Effector CD8-positive, alpha-beta T cell (primary cell): ENCODE data around the gene CTLA4.

Experiments
- DNase-seq: peaks from one replicate; lab custom pipeline; 2025; lab: John Stamatoyannopoulos, UW

Gene CTLA4

DNA sequence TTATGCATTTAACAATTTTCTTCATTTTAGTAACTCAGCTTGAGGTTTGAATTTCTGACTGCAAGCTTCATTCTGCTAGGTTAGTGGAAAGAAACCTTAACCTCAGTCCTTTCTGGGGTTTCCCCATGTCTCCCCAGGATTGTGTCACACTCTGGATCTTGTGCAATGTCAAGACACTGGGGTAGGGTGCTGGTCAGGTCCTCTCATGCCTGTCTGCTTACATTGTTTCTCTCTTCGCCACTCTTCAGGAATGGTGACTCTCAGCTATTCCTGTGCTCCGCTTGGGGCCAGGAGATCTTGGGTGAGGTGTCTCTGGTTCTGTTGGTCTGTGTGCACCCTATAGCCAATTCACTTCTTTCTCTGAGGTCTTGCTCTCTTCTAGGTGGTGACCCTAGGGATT lies 23.9 kb downstream of the CTLA4 start:
- DNase-seq, result no peak

DNA sequence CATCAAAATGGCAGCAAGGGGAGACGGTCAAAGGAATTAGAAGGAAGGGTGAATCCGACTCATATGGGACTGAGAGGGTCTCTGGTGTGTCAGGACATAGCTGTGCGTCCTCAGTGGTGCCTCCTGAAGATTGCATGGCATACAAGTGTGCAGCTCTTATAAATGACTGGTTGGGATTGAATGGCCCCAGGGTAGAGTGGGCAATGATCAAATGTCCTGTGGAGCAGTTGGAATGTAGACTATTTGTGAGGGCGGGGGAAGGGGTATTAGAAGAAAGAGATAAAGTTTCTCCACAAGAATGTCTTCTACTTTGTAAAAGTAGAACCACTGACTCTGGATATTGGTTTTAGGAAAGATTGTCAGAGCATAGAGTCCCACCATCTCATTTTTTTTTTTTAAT lies 24.6 kb downstream of the CTLA4 start:
- no peak for DNase-seq

DNA sequence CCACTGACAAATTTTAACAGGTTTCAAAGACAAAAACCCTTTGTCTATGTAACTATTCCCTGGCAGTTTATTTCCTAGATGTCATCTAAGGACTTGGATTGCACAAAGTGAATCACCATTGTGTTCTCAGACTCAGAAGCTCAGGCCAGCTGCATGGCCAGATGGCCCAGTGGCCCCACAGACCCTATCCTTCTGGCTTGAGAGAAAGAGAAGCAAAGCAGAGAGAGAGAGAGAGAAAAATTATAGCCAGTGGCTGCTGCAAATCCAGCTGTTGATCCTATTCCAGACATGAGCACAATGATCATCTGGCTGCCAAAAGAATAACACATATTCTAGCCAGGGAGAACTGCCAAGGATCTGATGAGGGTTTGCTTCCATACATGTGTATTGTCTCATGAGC lies 25.8 kb downstream of the CTLA4 start:
- DNase-seq, result no peak

DNA sequence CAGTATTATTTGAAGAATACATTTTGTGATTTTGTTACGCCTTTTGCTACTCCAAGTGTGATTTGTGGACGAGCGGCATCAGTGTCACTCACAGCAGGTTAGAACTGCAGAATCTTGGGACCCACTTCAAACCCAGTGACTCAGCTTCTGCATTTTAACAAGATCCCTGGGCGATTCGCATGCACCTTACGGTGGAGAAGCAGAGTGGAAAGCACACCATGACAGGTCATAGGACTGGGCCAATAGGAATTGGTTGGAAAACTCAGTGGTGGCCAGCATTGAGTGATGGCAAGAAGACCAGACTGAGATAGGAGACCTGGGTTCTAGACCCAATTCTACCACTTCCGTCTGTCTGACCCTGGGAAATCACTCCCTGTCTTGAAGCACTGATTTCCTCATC lies 26.3 kb downstream of the CTLA4 start:
- no peak for DNase-seq

DNA sequence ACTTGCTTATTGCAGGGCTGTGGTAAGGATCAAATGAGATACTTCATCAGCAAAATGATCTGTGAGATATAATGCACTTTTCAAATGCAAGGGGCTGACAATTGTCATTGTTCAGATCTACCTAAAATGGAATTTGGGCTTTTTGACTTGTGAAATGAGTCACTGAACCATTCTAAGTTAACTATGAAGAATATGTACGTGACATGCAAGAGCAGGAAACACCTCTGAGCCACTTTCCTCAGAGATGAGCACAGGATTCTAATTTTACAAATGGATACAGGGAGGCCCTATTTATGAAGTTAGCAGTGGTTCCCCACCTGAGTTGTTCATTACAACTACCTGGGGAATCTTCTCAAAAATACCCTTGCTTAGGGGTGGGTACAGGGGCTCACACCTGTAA lies 26.7 kb downstream of the CTLA4 start:
- no peak for DNase-seq

DNA sequence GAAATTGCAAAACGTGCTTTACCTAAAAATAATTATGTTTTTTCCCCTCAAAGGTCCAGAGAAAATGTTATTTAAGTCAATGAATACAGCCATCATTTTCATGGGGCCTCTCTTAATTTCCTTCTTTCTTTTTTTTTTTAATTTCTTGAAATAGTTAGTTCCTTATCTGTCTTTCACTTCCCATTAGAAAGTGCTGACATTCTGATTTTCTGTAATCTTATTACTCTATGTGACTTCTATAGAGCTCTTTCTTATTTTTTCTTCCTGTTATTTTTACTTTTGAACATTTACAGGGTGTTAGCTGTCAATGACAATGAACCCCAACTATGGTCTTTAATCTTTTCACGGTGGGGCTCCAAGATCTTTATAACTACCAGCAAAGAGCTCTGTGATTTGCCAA lies 30.0 kb downstream of the CTLA4 start:
- no peak for DNase-seq

DNA sequence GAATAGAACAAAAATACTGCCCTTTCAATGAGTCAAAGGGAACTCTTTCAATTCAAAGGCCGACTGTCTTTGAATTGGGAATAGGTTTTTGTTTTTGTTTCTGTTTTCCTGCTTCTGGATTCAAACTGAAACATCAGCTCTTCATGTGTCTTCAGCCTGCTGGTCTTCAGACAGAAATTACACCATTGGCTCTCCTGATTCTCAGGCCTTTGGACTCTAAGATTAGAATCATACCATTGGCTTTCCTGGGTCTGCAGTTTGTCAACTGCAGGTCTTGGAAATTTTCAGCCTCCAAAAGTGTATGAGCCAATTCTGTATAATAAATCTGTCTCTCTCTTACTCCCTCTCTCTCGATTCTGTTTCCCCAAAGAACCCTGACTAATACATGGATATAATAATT lies 31.1 kb downstream of the CTLA4 start:
- no peak for DNase-seq

DNA sequence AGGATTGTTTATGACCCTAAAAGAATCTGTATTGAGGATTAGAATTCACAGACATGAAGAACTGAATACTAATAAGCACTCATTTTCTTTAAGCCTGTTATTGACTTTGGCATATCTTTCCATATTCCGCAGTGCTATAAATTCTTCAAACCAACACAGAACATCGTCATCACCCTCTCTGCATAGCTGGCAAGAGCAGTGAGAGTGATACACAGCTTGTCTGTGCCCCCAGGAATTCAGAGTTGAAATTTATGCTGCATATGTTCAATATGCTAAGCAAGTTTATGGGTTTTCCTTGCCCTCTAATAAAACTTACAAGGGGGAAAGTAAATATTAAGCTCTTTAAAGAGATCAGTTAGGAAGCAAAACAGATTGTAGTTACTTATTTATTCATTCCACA lies 32.7 kb downstream of the CTLA4 start:
- DNase-seq, result no peak

DNA sequence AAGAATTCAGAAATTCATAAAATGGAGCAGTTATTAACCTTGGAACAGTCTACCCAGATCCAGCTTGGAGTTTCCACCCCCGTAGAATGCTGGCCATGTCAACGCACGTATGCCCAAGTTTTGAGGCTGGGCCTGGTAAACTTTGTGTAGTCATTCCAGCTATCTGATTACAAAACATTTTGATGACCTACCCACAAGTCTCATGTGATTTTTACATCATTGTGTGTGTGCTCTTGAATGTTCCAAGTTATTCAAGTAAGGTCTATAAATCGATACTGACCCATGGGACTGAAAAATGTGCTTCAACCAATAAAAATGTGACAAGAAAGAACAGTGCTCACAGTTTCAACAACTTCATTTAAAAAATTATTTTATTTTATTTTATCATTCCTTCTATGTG lies 36.5 kb downstream of the CTLA4 start:
- no peak for DNase-seq

DNA sequence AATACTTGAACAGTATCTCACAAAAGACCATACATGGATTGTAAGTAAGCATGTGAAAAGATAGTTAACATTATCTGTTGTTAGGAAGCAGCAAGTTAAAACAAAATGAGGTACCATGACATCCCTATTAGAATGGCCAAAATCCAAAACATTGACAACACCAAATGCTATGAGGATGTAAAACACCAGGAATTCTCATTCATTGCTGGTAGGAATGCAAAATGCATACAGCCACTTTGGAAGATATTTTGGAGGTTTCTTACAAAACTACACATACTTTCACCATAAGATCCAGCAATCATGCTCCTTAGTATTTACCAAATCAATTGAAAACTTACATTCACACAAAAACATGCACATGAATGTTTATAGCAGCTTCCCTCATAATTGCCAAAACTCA lies 38.1 kb downstream of the CTLA4 start:
- DNase-seq, result no peak

DNA sequence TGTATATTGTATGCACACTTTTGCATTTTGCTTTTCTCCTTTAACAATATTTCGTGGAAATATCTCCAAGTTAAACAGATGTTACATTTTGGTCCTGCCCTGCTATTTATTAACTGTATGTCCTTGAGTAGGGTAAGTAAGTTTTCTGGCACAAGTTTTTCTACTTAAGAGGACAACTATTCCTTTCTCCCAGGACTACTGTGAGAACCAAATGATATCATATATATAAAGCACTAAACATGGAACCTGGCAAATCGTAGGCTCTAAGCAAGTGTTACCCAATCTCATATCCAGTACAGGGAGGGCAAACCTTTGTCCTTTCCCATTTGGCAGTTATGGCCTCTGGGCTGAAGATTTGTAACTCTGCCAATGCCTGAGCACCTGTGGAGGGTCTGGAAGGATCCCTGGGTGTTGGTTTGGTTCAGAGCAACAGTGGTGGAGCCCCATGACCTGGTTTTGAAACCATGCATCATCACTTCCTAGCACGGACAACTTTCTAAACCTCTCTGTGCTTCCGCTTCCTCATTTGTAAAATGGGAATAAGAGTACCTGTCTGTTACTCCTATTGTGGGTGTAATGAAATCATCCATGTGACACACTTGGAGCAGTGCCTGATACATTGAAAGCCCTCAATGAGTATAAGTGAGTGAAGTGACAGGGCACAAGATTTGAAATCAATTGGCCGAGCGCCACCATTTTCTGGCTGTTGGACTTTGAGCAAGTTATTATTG lies 40.7 kb downstream of the CTLA4 start:
- no peak for DNase-seq

DNA sequence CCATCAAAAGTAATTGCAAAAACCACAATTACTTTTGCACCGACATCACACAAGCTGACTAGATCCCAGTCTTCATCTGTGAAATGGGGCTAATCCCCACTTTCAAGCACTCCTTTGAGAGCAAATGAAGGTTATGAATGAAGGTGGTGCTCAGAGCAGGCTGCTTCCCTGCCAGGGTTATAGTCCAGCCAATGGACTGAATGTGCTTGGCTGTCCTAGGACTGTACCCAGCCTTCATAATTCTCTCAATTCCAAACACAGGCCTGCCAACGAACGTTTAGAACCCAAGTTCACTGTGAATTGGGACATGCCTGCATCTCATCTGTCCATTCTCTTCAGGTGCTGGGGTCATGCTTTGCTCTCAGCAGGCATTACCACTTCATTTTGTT lies 41.2 kb downstream of the CTLA4 start:
- DNase-seq, result no peak

DNA sequence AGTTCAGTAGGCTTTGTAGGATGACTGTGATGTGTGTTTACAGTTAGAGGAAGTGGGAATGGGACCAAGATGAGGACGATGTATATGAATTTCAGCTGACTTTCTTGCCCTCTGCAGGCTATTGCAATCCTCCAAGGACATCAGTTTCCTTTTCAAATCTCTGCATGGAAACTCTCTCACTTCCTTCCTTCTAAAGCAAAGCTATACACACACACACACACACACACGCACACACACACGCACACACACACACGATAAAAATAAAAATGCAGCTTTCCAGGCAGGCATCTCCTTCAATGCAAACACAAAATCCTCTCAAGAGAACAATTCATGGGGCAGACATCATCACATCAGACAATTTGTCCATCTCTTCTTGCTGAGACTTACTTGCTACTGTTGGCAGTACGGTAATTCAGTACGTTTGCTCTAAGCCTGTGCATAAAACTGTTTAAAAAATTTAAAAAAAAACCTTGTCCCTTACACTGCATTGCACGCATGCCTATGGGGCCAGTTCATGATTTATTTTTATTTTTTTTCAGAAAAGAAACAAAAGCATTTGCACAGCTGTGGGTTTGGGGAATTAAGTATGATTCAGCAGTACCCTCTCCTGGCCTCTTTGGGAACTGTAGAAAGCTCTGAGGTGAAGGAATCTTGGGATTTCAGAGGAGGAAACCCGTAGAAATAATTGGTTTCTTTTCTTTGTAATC lies 41.8 kb downstream of the CTLA4 start:
- no peak for DNase-seq

DNA sequence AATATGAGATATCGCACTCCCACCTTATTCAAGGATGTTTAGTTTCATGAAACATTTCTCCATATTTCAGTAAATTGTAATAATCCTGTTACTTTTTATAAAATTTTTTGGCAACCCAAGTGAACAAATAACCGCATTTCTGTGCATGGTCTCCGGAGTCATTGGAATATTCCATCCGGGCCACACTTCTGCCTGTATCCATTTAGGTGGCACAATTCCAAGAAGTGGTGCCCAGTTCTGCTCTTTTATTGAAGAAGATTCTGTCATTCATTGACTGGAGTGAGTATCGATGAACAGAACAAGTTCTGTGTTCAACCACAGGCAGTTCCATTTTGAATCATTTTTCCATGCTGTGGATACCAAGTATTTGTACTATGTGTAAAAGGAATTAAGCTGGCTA lies 42.4 kb downstream of the CTLA4 start:
- no peak for DNase-seq

DNA sequence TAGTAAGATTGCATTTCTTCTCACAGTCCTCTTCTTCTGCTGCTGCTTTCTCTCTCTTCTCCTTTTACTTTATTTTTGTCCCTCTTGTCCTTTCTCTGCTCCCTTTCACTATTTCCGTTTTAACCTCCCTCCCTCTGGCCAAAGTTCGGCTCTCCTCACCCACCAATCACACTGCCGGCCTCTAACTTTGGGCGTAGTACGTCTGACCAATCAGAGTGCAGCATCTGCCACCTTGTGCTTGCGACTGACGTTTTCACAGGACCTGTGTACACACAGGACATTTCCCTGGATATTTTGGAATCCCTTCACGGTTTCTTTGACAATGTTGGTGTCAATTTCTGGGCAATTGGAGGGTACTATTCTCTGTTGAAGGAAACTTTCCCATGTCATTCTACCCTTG lies 46.4 kb downstream of the CTLA4 start:
- no peak for DNase-seq

DNA sequence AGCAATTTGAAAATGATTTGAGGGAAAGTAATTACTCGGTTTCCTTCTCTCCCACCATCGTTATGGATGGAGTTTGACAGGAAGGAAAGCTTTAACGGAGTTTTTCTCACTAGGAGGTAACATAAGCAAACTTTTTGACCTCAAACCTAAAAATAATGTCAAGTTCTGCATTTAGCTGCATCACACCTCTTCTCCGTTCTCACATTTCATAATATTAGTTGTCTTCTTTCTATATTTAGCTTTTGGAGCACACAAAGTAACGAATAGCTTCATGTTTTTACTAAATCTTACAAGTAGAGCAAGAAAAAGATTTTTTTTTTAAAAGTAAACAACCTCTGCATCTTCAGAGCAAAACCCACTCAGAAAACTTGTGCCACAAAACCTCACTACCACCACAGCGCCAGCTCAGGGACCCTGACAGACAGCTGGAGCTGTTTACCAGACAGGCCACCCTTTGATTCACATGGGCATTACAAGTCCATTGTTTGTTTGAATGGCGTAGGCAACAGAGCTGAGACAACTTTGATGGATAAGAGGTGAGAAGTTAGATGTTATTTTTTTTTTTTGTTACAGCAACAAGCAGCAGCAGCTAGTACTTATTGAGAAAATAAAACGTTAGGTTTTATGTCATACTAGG lies 47.1 kb downstream of the CTLA4 start:
- no peak for DNase-seq

DNA sequence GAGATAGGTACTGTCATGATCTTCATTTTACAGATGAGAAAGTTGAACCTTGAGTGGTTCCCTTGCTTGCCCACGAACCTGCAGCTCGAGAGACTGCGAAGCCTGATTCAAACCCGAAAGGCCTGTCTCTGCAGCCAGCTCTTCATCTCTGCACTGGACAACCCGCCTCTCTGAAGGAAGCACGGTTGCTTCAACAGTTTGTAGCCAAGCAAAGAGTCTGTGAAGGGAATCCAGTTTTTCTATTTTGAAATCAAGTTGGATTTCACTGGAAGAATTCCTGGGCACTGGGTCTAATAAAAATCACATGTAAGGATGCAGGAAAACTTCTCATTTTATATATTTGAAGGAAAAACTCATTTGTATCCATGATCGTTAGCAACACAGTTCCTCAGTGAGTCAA lies 47.7 kb downstream of the CTLA4 start:
- DNase-seq, result no peak

DNA sequence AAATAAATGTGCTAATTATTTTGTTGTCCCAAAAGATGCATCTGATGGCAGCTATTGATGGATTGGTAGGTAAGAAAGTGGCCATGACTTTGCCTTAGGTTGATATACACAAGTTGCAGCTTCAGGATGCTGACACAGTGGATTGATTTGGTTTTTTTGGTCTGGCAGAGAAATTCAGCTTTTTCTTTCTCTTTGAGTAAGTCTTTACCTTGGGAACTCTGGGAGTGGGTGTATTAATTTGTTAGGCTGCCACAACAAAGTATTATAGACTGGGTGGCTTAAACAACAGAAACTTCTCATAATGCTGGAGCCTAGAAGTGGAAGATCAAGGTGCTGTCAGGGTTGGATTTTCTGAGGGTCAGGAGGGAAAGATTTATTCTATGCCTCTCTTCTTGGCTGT lies 49.2 kb downstream of the CTLA4 start:
- DNase-seq, result no peak

DNA sequence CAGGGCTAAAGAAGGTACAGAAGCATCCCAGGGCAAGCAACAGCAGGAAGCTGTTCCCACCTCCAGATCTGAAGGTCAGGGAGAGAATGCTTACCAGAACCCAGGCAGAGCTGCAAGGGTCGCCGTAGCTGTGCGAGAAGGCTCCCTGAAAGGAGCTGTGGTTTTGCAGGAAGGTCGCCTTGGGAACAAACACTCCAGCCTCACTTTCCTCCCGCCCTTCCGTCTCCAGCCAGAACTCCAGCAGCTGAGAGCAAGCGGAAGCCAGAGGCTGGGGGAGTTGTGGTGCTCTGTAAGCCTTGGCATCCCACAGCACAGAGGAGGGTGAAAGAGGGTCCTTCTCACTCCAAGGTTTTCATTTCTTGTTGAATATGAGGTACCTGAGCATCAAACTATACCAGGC lies 50.7 kb downstream of the CTLA4 start:
- no peak for DNase-seq

DNA sequence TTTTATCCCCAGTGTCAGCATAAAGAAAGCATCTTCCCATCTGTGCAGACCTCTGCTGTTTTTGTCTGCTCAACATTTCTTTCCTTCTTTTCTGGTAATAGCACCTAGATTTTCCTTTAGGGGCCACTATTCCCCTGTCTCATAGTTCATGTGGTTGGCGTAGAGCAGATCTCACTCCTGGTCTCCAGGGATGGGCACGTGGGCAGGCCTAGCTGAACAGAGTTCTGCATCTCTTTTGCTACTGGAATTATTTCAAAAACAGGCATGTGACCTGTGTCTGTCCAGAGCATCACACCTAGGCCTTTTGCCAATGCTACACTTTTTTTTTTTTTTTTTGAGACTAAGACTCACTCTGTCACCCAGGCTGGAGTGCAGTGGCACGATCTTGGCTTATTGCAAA lies 51.3 kb downstream of the CTLA4 start:
- no peak for DNase-seq
